ENCODE results near the gene CPZ.
"Not testable (repeated sequence)": the region's sequence is repeated elsewhere in the genome, so short reads cannot be mapped to it uniquely, and the experiment has no call there.

CPZ gene

DNA sequence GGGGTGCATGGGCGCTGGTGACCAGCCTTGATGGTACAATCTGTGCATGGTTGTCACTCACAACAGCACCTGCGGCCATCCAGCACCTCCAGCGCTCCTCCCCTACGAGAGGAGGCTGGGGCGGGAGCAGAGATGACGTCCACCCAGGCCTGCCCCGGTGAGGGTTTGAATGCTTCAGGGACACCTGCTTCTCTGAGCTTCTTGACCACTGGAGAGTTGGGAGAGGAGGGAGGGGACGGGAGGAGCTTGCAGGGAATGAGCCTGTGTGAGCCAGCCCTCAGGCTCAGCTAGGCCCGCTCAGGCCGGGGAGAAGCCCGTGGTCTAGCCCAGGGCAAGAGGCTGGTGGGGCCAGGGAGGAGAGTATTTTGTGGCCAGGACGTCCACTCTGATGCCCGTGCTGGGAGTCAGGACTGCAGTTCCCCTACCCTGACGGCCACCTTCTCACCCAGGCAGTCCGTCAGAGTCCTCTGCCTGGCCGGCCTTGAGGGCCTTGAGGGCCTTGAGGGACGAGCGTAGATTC lies 59.2 kb downstream of the CPZ start:
- peaks cover 100% of the 10 kb centered on the region for H3K27me3 ChIP-seq (replicated peaks; ENCODE audit: insufficient read depth, low read length)
- no peak for DNase-seq
- H3K27ac ChIP-seq (ENCODE audit: low read length) = no peak overlapping the region

DNA sequence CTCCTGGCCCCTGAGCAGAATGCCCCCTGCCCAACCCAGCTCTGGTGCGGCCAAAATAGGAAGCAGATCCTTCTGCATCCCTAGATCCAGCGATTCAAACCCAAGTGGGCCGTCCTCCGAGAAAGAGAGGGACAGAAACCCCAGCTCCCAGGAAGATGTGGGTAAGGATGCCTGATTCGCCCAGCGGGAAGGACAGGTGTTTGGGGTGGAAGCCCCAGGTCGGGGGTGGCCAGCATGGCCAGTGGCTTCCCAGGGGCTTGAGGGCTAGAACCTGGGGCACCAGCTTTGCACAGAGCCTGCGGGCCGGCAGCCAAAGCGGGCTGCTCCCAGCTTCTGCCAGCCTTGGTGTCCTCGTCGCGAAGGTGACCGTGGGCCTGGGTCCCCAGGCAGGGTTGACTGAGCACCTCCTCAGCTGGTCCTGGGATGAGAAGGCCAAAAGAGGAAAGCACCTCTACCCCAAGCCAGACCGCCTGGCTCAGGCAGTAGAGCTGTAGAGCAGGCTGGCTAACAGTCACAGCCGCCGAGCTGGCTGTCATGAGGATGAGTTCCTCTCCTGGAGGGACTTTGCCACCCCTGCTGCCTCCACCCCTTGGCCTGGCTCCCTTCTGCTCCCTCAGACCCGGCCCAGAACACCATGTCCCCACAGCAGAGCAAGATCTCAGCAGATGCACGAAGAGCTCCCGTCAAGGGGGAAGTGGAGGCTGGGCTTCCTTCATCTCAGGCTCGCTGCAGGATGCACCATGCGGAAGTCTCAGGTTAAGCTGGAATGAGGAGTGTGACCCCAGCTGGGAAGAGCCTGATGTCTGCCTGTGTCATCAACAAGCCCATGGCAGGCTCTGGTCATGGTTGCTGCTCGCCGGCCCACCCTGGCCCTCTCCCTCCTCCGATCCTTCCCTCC lies 59.9 kb downstream of the CPZ start:
- DNase-seq = no peak
- Histone ChIP-seq H2AFZ (ENCODE audit: low read length) (no peak overlapping the region), H3K36me3 (replicated peaks; ENCODE audit: insufficient read depth, low read length) (no peaks in the 10 kb centered on the region), H3K27ac (ENCODE audit: low read length) (no peak overlapping the region), H3K4me2 (ENCODE audit: low read depth, low read length) (no peak overlapping the region), H3F3A (ENCODE audit: insufficient read depth, low read length) (no peaks in the 10 kb centered on the region), H3K9ac (ENCODE audit: low read length) (no peak overlapping the region), H3K4me3 (ENCODE audit: low read length) (no peak overlapping the region), H3K9me3 (replicated peaks; ENCODE audit: insufficient read depth, low read length) (no peaks in the 10 kb centered on the region), H3K9me2 (replicated peaks; ENCODE audit: insufficient read depth, low read length) (no peaks in the 10 kb centered on the region), H3K27me3 (replicated peaks; ENCODE audit: insufficient read depth, low read length) (peaks cover 99% of the 10 kb centered on the region), H3K4me1 (ENCODE audit: low read length) (no peaks in the 10 kb centered on the region), H4K20me1 (ENCODE audit: insufficient read depth, low read length) (no peaks in the 10 kb centered on the region), H3K79me2 (ENCODE audit: low read length) (no peaks in the 10 kb centered on the region)
- TF ChIP-seq EZH2phosphoT487 (IDR thresholded peaks at IDR 0.05; ENCODE audit: low read length) (no peak), EZH2 (optimal IDR thresholded peaks at IDR 0.05; ENCODE audit: low read depth, low read length) (no peak)
- TF ChIP-seq, protein P1, sequence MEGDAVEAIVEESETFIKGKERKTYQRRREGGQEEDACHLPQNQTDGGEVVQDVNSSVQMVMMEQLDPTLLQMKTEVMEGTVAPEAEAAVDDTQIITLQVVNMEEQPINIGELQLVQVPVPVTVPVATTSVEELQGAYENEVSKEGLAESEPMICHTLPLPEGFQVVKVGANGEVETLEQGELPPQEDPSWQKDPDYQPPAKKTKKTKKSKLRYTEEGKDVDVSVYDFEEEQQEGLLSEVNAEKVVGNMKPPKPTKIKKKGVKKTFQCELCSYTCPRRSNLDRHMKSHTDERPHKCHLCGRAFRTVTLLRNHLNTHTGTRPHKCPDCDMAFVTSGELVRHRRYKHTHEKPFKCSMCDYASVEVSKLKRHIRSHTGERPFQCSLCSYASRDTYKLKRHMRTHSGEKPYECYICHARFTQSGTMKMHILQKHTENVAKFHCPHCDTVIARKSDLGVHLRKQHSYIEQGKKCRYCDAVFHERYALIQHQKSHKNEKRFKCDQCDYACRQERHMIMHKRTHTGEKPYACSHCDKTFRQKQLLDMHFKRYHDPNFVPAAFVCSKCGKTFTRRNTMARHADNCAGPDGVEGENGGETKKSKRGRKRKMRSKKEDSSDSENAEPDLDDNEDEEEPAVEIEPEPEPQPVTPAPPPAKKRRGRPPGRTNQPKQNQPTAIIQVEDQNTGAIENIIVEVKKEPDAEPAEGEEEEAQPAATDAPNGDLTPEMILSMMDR (IDR thresholded peaks at IDR 0.05; ENCODE audit: low read length) = no peak

More for the DNA sequence above, 59.2 kb downstream of the CPZ start:
- Histone ChIP-seq H3K9me2 (replicated peaks; ENCODE audit: insufficient read depth, low read length) (no peaks in the 10 kb centered on the region), H3K79me2 (ENCODE audit: low read length) (no peaks in the 10 kb centered on the region), H3K4me3 (ENCODE audit: low read length) (no peak overlapping the region), H3K4me2 (ENCODE audit: low read depth, low read length) (no peak overlapping the region), H3K9me3 (replicated peaks; ENCODE audit: insufficient read depth, low read length) (no peaks in the 10 kb centered on the region), H3F3A (ENCODE audit: insufficient read depth, low read length) (no peaks in the 10 kb centered on the region), H3K4me1 (ENCODE audit: low read length) (no peaks in the 10 kb centered on the region), H3K9ac (ENCODE audit: low read length) (no peak overlapping the region), H3K36me3 (replicated peaks; ENCODE audit: insufficient read depth, low read length) (no peaks in the 10 kb centered on the region), H2AFZ (ENCODE audit: low read length) (no peak overlapping the region), H4K20me1 (ENCODE audit: insufficient read depth, low read length) (no peaks in the 10 kb centered on the region)
- TF ChIP-seq EZH2phosphoT487 (IDR thresholded peaks at IDR 0.05; ENCODE audit: low read length) = no peak
- no peak for TF ChIP-seq EZH2 (optimal IDR thresholded peaks at IDR 0.05; ENCODE audit: low read depth, low read length)
- TF ChIP-seq, protein P1 (IDR thresholded peaks at IDR 0.05; ENCODE audit: low read length) = no peak

- Histone ChIP-seq H3K9me3 (replicated peaks; ENCODE audit: insufficient read depth, low read length) (no peaks in the 10 kb centered on the region), H3K27ac (ENCODE audit: low read length) (no peak overlapping the region), H3F3A (ENCODE audit: insufficient read depth, low read length) (no peaks in the 10 kb centered on the region), H2AFZ (ENCODE audit: low read length) (no peak overlapping the region), H3K36me3 (replicated peaks; ENCODE audit: insufficient read depth, low read length) (no peaks in the 10 kb centered on the region), H3K9me2 (replicated peaks; ENCODE audit: insufficient read depth, low read length) (no peaks in the 10 kb centered on the region), H3K79me2 (ENCODE audit: low read length) (no peaks in the 10 kb centered on the region), H3K4me1 (ENCODE audit: low read length) (no peaks in the 10 kb centered on the region), H3K4me2 (ENCODE audit: low read depth, low read length) (no peak overlapping the region), H3K9ac (ENCODE audit: low read length) (no peak overlapping the region), H3K27me3 (replicated peaks; ENCODE audit: insufficient read depth, low read length) (peaks cover 99% of the 10 kb centered on the region), H3K4me3 (ENCODE audit: low read length) (no peak overlapping the region), H4K20me1 (ENCODE audit: insufficient read depth, low read length) (no peaks in the 10 kb centered on the region)
- TF ChIP-seq EZH2 (optimal IDR thresholded peaks at IDR 0.05; ENCODE audit: low read depth, low read length) = no peak
- TF ChIP-seq, protein P1 (IDR thresholded peaks at IDR 0.05; ENCODE audit: low read length) = no peak
- TF ChIP-seq EZH2phosphoT487 (IDR thresholded peaks at IDR 0.05; ENCODE audit: low read length) = no peak
- DNase-seq = no peak
Observed at GRCh38 chr4:8653326-8654000, 60.9 kb downstream of the CPZ start.

- H3K79me2 ChIP-seq (ENCODE audit: low read length); H3K4me3 ChIP-seq (ENCODE audit: low read length); H3K4me2 ChIP-seq (ENCODE audit: low read depth, low read length); H3F3A ChIP-seq (ENCODE audit: insufficient read depth, low read length); H4K20me1 ChIP-seq (ENCODE audit: insufficient read depth, low read length); H3K36me3 ChIP-seq (replicated peaks; ENCODE audit: insufficient read depth, low read length); H3K4me1 ChIP-seq (ENCODE audit: low read length); H3K27ac ChIP-seq (ENCODE audit: low read length); H2AFZ ChIP-seq (ENCODE audit: low read length); H3K9me3 ChIP-seq (replicated peaks; ENCODE audit: insufficient read depth, low read length); H3K9ac ChIP-seq (ENCODE audit: low read length); DNase-seq; H3K9me2 ChIP-seq (replicated peaks; ENCODE audit: insufficient read depth, low read length): not testable (repeated sequence)
- peaks cover 97% of the 10 kb centered on the region for H3K27me3 ChIP-seq (replicated peaks; ENCODE audit: insufficient read depth, low read length)
Observed at GRCh38 chr4:8654139-8654538, 61.6 kb downstream of the CPZ start.
